Neural cell (in vitro differentiated cells): ENCODE data around the gene COL6A3. TPM values are rescaled to one million over a fixed set of nuclear protein-coding genes. Genes with fewer than 3 reads are reported as not detected.

Experiments used
- H2AFZ ChIP-seq: fragments of 200-600, 300-800 bp; sonication (generic), shearing (Covaris generic); 2 replicates; pipeline ENCODE4 v1.6.0; 2014; ENCODE audit warnings: low read depth, mild to moderate bottlenecking, antibody characterized with exemption, low read length, moderate library complexity
- H3F3A ChIP-seq: fragments of 200-600 bp; shearing (Covaris generic); 2 replicates; pipeline ENCODE4 v1.6.1; 2016; ENCODE audit warnings: mild to moderate bottlenecking, moderate library complexity, mixed read lengths, antibody characterized with exemption, low read length; ENCODE audit not compliant: insufficient read depth, poor library complexity, severe bottlenecking
- H3K27ac ChIP-seq: fragments of 200-600, 300-800 bp; sonication (generic), shearing (Covaris generic); 2 replicates; pipeline ENCODE4 v1.5.1; 2014; ENCODE audit warnings: mild to moderate bottlenecking, low read length, moderate library complexity
- H3K27me3 ChIP-seq: fragments of 300-800, 200-600 bp; sonication (generic), shearing (Covaris generic); 2 replicates; pipeline ENCODE4 v1.6.0; 2014; ENCODE audit warnings: mild to moderate bottlenecking, low read depth, low read length, moderate library complexity; ENCODE audit not compliant: insufficient read depth
- H3K36me3 ChIP-seq: fragments of 300-800, 200-600 bp; sonication (generic), shearing (Covaris generic); 2 replicates; pipeline ENCODE4 v1.5.1; 2014; ENCODE audit warnings: mild to moderate bottlenecking, antibody characterized with exemption, low read length, moderate library complexity; ENCODE audit not compliant: insufficient read depth
- H3K4me2 ChIP-seq: fragments of 300-800, 200-600 bp; sonication (generic), shearing (Covaris generic); 2 replicates; pipeline ENCODE4 v1.6.0; 2014; ENCODE audit warnings: mild to moderate bottlenecking, low read length
- H3K4me3 ChIP-seq: fragments of 300-800, 200-600 bp; sonication (generic), shearing (Covaris generic); 2 replicates; pipeline ENCODE4 v1.5.1; 2014; ENCODE audit warnings: mild to moderate bottlenecking, low read length, moderate library complexity
- H3K79me2 ChIP-seq: fragments of 200-600 bp; shearing (Covaris generic); replicated peaks from 2 replicates; pipeline ENCODE4 v1.6.0; 2014; ENCODE audit warnings: mild to moderate bottlenecking, low read length, moderate library complexity; ENCODE audit not compliant: insufficient read depth
- H3K9ac ChIP-seq: fragments of 300-800, 200-600 bp; sonication (generic), shearing (Covaris generic); 2 replicates; pipeline ENCODE4 v1.6.1; 2016; ENCODE audit warnings: mild to moderate bottlenecking, low read length, mixed read lengths
- H3K9me2 ChIP-seq: fragments of 200-600 bp; shearing (Covaris generic); 2 replicates; pipeline ENCODE4 v1.6.1; 2016; ENCODE audit warnings: mild to moderate bottlenecking, low read length, mixed read lengths; ENCODE audit not compliant: insufficient read depth
- H3K9me3 ChIP-seq: fragments of 200-600, 300-800 bp; sonication (generic), shearing (Covaris generic); 2 replicates; pipeline ENCODE4 v1.6.1; 2016; ENCODE audit warnings: mild to moderate bottlenecking, mixed run types, low read length, moderate library complexity, mixed read lengths
- H4K20me1 ChIP-seq: fragments of 200-600 bp; shearing (Covaris generic); 2 replicates; pipeline ENCODE4 v1.6.1; 2016; ENCODE audit warnings: mild to moderate bottlenecking, mixed run types; ENCODE audit not compliant: insufficient read depth
- CTCF ChIP-seq: fragments of 450-650 bp; IDR thresholded peaks from 2 replicates; pipeline ENCODE4 v1.5.1; 2014; ENCODE audit warnings: antibody characterized with exemption, mild to moderate bottlenecking, moderate library complexity; ENCODE audit not compliant: poor library complexity, severe bottlenecking
- EP300 ChIP-seq: fragments of 450-650 bp; conservative IDR thresholded peaks from 2 replicates; pipeline ENCODE4 v1.6.1; 2014; ENCODE audit warnings: antibody characterized with exemption, mild to moderate bottlenecking, moderate library complexity; ENCODE audit not compliant: poor library complexity, severe bottlenecking
- EZH2 ChIP-seq: fragments of 200-600, 300-800 bp; shearing (Covaris generic), sonication (generic); IDR thresholded peaks from 2 replicates; pipeline ENCODE4 v1.6.1; 2014; ENCODE audit warnings: antibody characterized with exemption, low read length, borderline replicate concordance, mild to moderate bottlenecking; ENCODE audit not compliant: insufficient read depth, poor library complexity, severe bottlenecking
- MXI1 ChIP-seq: fragments of 450-650 bp; conservative IDR thresholded peaks from 2 replicates; pipeline ENCODE4 v1.6.1; 2014; ENCODE audit warnings: antibody characterized with exemption, mild to moderate bottlenecking; ENCODE audit not compliant: poor library complexity, severe bottlenecking
- POLR2AphosphoS5 ChIP-seq: IDR thresholded peaks from 2 replicates; pipeline ENCODE4 v1.6.1; 2012
- RAD21 ChIP-seq: fragments of 450-650 bp; conservative IDR thresholded peaks from 2 replicates; pipeline ENCODE4 v1.6.1; 2014; ENCODE audit warnings: antibody characterized with exemption, mild to moderate bottlenecking, moderate library complexity
- REST ChIP-seq: IDR thresholded peaks from 2 replicates; pipeline ENCODE4 v1.6.1; 2012; ENCODE audit warnings: borderline replicate concordance
- SMC3 ChIP-seq: fragments of 450-650 bp; conservative IDR thresholded peaks from 2 replicates; pipeline ENCODE4 v1.6.1; 2014; ENCODE audit warnings: antibody characterized with exemption, mild to moderate bottlenecking, moderate library complexity; ENCODE audit not compliant: poor library complexity
- TAF1 ChIP-seq: IDR thresholded peaks from 2 replicates; pipeline ENCODE4 v1.6.1; 2012; ENCODE audit warnings: low read depth
- polyA plus RNA-seq: library from polyadenylated mRNA; depleted of rRNA; stranded (reverse); fragments of >200 nt; gene quantifications from 2 replicates; pipeline ENCODE4 v1.2.3, GENCODE V29; 2014

COL6A3 gene
- polyA plus RNA-seq, 1 donor from 2014 or later: 0.05 TPM

DNA sequence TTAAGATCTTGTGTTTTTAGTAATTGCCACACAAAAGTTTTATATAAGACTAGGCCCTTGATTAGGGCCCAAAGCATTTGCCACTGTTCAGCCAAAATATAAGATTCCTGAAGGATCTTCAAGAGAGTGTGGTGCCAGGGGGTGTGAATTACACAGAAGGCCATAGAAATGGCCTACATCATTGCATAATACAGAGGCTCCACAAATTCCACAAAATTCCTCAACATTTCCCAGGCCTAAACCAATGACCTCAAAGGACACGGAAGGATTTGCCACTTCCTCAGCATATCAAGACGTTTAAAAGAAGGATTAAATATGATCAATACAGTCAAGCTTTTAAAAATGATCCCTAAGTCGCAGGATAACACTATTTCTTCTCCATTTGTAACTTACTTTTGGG, 24.1 kb downstream of the COL6A3 start:
- H3K9ac ChIP-seq: no peak overlapping the region
- H3K9me2 ChIP-seq: no peaks in the 10 kb centered on the region
- H3K27ac ChIP-seq: no peak overlapping the region
- H3K9me3 ChIP-seq: no peaks in the 10 kb centered on the region
- no peaks in the 10 kb centered on the region for H3K79me2 ChIP-seq
- H3F3A ChIP-seq: no peaks in the 10 kb centered on the region
- H3K4me2 ChIP-seq: no peak overlapping the region
- H2AFZ ChIP-seq: no peak overlapping the region
- no peaks in the 10 kb centered on the region for H3K27me3 ChIP-seq
- no peaks in the 10 kb centered on the region for H3K36me3 ChIP-seq
- no peak overlapping the region for H3K4me3 ChIP-seq
- no peaks in the 10 kb centered on the region for H4K20me1 ChIP-seq
- TF ChIP-seq POLR2AphosphoS5 (no peak), MXI1 (no peak), EP300 (no peak), TAF1 (no peak), EZH2 (no peak), SMC3 (no peak), REST (no peak), RAD21 (no peak), CTCF (no peak)

GRCh38 chr2:237388036-237388435, 25.9 kb downstream of the COL6A3 start:
- Histone ChIP-seq H3K4me3 (no peak overlapping the region), H3K4me2 (no peak overlapping the region), H3F3A (no peaks in the 10 kb centered on the region), H3K79me2 (no peaks in the 10 kb centered on the region), H3K36me3 (no peaks in the 10 kb centered on the region), H3K27ac (no peak overlapping the region), H2AFZ (no peak overlapping the region), H3K9me2 (no peaks in the 10 kb centered on the region), H4K20me1 (no peaks in the 10 kb centered on the region), H3K27me3 (no peaks in the 10 kb centered on the region), H3K9me3 (no peaks in the 10 kb centered on the region), H3K9ac (no peak overlapping the region)
- TF ChIP-seq CTCF (no peak), EZH2 (no peak), REST (no peak), TAF1 (no peak), SMC3 (no peak), RAD21 (no peak), POLR2AphosphoS5 (no peak), EP300 (no peak), MXI1 (no peak)
